K562 (cell line): ENCODE measurements around the gene NOL8. TPM values are rescaled to one million over a fixed set of nuclear protein-coding genes. Genes with fewer than 3 reads are reported as not detected.
A peak's percentile ranks its signal among the peaks of the same experiment; 100 is the strongest.

Experiments
- FIP1L1 ChIP-seq: fragments of 200-400 bp; formaldehyde crosslinking; IDR thresholded peaks from 2 replicates; pipeline ENCODE4 v1.6.1; 2018; ENCODE audit warnings: mild to moderate bottlenecking, low read depth, low read length; ENCODE audit not compliant: poor library complexity, severe bottlenecking
- KAT2B ChIP-seq: IDR thresholded peaks from one replicate; pipeline ENCODE4 v1.6.1; 2012; ENCODE audit warnings: low read depth, mild to moderate bottlenecking, control low read depth, inconsistent platforms, low read length, moderate library complexity
- MCM7 ChIP-seq, 2 experiments: fragments of 450-650 bp; IDR thresholded peaks; 2 replicates each; pipeline ENCODE4 v1.6.1; 2016 to 2018
- MTA1 ChIP-seq: fragments of 450-650 bp; IDR thresholded peaks from 2 replicates; pipeline ENCODE4 v1.6.1; 2017; ENCODE audit warnings: borderline replicate concordance
- MYBL2 ChIP-seq, 2 experiments: fragments of 450-650 bp in 1 of 2; sonication (generic) in 1 of 2; formaldehyde crosslinking in 1 of 2; IDR thresholded peaks; 2 replicates each; pipeline versions ENCODE4 v1.6.1 to v1.8.1; 2017 to 2022; ENCODE audit warnings: borderline replicate concordance in 1 of 2, inconsistent platforms in 1 of 2, low read depth in 1 of 2, mild to moderate bottlenecking in 1 of 2, missing genetic modification reagents in 1 of 2, moderate library complexity in 1 of 2
- NFIC ChIP-seq: fragments of 450-650 bp; IDR thresholded peaks from 2 replicates; pipeline ENCODE4 v1.6.1; 2017; ENCODE audit warnings: mild to moderate bottlenecking, inconsistent platforms
- PCBP1 ChIP-seq: fragments of 200-400 bp; formaldehyde crosslinking; IDR thresholded peaks from 2 replicates; pipeline ENCODE4 v1.6.1; 2018; ENCODE audit warnings: mild to moderate bottlenecking, low read depth, low read length; ENCODE audit not compliant: poor library complexity, severe bottlenecking
- PHB ChIP-seq: fragments of 250-450 bp; sonication (Bioruptor Pico); IDR thresholded peaks from 2 replicates; pipeline ENCODE4 v1.5.0; 2021
- PML ChIP-seq: IDR thresholded peaks from 2 replicates; pipeline ENCODE4 v1.6.1; 2012; ENCODE audit warnings: low read length, inconsistent platforms
- RAD51 ChIP-seq: fragments of 450-650 bp; IDR thresholded peaks from 2 replicates; pipeline ENCODE4 v1.7.1; 2016; ENCODE audit warnings: low read depth, mild to moderate bottlenecking, borderline replicate concordance
- RBM17 ChIP-seq: fragments of 200-400 bp; formaldehyde crosslinking; IDR thresholded peaks from 2 replicates; pipeline ENCODE4 v1.6.1; 2017; ENCODE audit warnings: low read depth, mild to moderate bottlenecking, low read length, borderline replicate concordance
- SMC3 ChIP-seq: conservative IDR thresholded peaks from 2 replicates; pipeline ENCODE4 v1.6.1; 2011; ENCODE audit warnings: low read depth, low read length, improper control_type of control experiment; ENCODE audit not compliant: insufficient read depth
- SPI1 ChIP-seq: IDR thresholded peaks from 2 replicates; pipeline ENCODE4 v1.6.1; 2011; ENCODE audit warnings: low read depth, low read length, control low read depth, borderline replicate concordance
- TCF7L2 ChIP-seq: fragments of 150-350 bp; IDR thresholded peaks from 2 replicates; pipeline ENCODE4 v1.6.1; 2016; ENCODE audit warnings: low read depth, mild to moderate bottlenecking, low read length, moderate library complexity
- ZNF217 ChIP-seq: sonication (generic); formaldehyde crosslinking; IDR thresholded peaks from 2 replicates; pipeline ENCODE4 v1.8.0; 2022; ENCODE audit warnings: mild to moderate bottlenecking, missing genetic modification reagents
- polyA plus RNA-seq, 8 experiments: library from polyadenylated mRNA; depleted of rRNA in 4 of 8; stranded (reverse) in 5 of 8; unstranded in 3 of 8; fragments of >200 nt; fragmentation: Nextera tagmentation in 2 of 8; fragmentation: Illumina TruSeq in 1 of 8; extraction: Ambion mirVana in 2 of 8; extraction: Trizol in 1 of 8; gene quantifications; 2 replicates each; pipeline versions ENCODE4 v1.2.1 to v1.2.3, GENCODE V29; 2011 to 2014; ENCODE audit warnings: inconsistent platforms in 1 of 8, missing spikeins in 1 of 8
- total RNA-seq, 7 experiments: library from RNA; depleted of rRNA in 6 of 7; stranded (reverse); fragments of >200 nt in 6 of 7; fragmentation: Illumina TruSeq in 2 of 7; extraction: Trizol in 2 of 7; gene quantifications; 2 replicates each; pipeline versions ENCODE4 v1.2.1 to v1.2.3, GENCODE V29; 2011 to 2021; ENCODE audit warnings: low replicate concordance in 1 of 7
- TF ChIP-seq, protein P1 (sequence below), 2 experiments: fragments of 450-650 bp in 1 of 2; IDR thresholded peaks; 2 replicates each; pipeline ENCODE4 v1.6.1; 2011 to 2017; ENCODE audit warnings: low read depth in 2 of 2, antibody characterized with exemption in 1 of 2, borderline replicate concordance in 1 of 2, low read length in 1 of 2, mild to moderate bottlenecking in 1 of 2, mixed read lengths in 1 of 2; ENCODE audit not compliant: control insufficient read depth in 1 of 2
- TF ChIP-seq, protein P2 (sequence below): fragments of 450-650 bp; IDR thresholded peaks from 2 replicates; pipeline ENCODE4 v1.6.1; 2016; ENCODE audit warnings: low read depth, mild to moderate bottlenecking, moderate library complexity
- TF ChIP-seq, protein P3 (sequence below), 3 experiments: IDR thresholded peaks in 2 of 3; conservative IDR thresholded peaks in 1 of 3; 2 replicates each; pipeline ENCODE4 v1.5.1; 2011 to 2012; ENCODE audit warnings: low read length in 3 of 3, mild to moderate bottlenecking in 3 of 3, control low read depth in 2 of 3, improper control_type of control experiment in 1 of 3, inconsistent platforms in 1 of 3, low read depth in 1 of 3, mixed read lengths in 1 of 3, moderate library complexity in 1 of 3; ENCODE audit not compliant: insufficient read depth in 2 of 3
- TF ChIP-seq, protein P4 (sequence below): fragments of 250-450 bp; sonication (Bioruptor Pico); IDR thresholded peaks from 2 replicates; pipeline ENCODE4 v1.9.0; 2021; ENCODE audit warnings: mild to moderate bottlenecking, inconsistent platforms

The NOL8 gene
- total and polyA plus RNA-seq, 9 of the 15 experiments (the other 6 are each of a cell fraction or from before 2014, with no cell fraction given): 51.3 to 91.5 (median 58.7) TPM

DNA sequence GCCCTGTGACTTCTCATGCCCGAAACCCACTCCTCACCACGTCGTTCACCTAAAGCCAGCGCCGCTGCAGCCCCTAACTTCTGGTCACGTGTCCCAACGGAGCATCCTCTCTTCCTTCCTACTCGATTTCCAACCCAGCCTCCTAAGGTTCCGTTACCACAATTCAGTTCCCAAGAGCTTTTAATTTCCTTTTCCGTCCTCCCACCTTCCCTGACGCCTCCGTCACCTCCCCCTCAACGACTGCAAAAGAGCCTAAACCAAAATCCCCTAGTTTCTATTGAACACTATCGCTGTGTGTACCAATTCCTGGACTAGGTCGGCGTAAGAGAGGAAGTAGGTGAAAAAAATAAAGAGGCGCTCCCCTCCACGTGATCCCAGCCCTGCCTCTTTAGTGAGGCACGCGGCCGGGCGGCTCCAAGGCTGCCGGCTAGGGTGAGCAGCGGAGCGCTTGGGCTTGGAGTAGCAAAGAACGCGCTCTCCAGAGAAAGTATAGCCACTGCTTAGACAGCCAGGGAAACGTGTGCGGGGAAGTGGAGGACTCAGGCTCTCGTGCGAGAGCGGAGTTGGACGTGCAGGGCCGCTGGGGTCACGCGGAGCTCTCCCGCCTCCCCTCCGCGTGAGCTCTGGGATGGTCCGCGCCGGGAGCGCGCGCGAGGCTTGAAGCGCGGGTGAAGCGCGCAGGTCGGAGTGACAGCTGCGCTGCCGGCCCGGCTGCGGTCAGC is at the start of gene NOL8, which contains the start of gene CENPP (continued):
- TF ChIP-seq, protein P1, sequence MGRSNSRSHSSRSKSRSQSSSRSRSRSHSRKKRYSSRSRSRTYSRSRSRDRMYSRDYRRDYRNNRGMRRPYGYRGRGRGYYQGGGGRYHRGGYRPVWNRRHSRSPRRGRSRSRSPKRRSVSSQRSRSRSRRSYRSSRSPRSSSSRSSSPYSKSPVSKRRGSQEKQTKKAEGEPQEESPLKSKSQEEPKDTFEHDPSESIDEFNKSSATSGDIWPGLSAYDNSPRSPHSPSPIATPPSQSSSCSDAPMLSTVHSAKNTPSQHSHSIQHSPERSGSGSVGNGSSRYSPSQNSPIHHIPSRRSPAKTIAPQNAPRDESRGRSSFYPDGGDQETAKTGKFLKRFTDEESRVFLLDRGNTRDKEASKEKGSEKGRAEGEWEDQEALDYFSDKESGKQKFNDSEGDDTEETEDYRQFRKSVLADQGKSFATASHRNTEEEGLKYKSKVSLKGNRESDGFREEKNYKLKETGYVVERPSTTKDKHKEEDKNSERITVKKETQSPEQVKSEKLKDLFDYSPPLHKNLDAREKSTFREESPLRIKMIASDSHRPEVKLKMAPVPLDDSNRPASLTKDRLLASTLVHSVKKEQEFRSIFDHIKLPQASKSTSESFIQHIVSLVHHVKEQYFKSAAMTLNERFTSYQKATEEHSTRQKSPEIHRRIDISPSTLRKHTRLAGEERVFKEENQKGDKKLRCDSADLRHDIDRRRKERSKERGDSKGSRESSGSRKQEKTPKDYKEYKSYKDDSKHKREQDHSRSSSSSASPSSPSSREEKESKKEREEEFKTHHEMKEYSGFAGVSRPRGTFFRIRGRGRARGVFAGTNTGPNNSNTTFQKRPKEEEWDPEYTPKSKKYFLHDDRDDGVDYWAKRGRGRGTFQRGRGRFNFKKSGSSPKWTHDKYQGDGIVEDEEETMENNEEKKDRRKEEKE (IDR thresholded peaks at IDR 0.05; ENCODE audit: borderline replicate concordance in 1 of 2, control insufficient read depth in 1 of 2, low read depth in 2 of 2, low read length in 1 of 2): peak; percentile 87 to 98
- TF ChIP-seq RBM17 (no peak), SMC3 (0 out of 2 replicates have a peak, but pooled peaks have one; percentile 5), PHB (CRISPR knock-in tag) (no peak), SPI1 (peak; percentile 91), NFIC (peak; percentile 50; the same call in 1 of the 2 replicates), TCF7L2 (peak; percentile 91), MCM7 (IDR thresholded peaks at IDR 0.05) (peak in 1 of 2 experiments; percentile 22; a peak in 1 of 4 replicates), KAT2B (no peak), MYBL2 (IDR thresholded peaks at IDR 0.05; ENCODE audit: low read depth) (0 out of 2 replicates have a peak, but pooled peaks have one; percentile 40), MYBL2 (CRISPR knock-in tag; IDR thresholded peaks at IDR 0.05; ENCODE audit: borderline replicate concordance) (no peak), FIP1L1 (peak; percentile 74), PML (peak; percentile 56), MTA1 (0 out of 2 replicates have a peak, but pooled peaks have one; percentile 57), ZNF217 (CRISPR knock-in tag) (no peak), RAD51 (peak; percentile 98), PCBP1 (no peak)
- TF ChIP-seq, protein P2, sequence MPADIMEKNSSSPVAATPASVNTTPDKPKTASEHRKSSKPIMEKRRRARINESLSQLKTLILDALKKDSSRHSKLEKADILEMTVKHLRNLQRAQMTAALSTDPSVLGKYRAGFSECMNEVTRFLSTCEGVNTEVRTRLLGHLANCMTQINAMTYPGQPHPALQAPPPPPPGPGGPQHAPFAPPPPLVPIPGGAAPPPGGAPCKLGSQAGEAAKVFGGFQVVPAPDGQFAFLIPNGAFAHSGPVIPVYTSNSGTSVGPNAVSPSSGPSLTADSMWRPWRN: peak; percentile 98
- TF ChIP-seq, protein P3, sequence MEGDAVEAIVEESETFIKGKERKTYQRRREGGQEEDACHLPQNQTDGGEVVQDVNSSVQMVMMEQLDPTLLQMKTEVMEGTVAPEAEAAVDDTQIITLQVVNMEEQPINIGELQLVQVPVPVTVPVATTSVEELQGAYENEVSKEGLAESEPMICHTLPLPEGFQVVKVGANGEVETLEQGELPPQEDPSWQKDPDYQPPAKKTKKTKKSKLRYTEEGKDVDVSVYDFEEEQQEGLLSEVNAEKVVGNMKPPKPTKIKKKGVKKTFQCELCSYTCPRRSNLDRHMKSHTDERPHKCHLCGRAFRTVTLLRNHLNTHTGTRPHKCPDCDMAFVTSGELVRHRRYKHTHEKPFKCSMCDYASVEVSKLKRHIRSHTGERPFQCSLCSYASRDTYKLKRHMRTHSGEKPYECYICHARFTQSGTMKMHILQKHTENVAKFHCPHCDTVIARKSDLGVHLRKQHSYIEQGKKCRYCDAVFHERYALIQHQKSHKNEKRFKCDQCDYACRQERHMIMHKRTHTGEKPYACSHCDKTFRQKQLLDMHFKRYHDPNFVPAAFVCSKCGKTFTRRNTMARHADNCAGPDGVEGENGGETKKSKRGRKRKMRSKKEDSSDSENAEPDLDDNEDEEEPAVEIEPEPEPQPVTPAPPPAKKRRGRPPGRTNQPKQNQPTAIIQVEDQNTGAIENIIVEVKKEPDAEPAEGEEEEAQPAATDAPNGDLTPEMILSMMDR (IDR thresholded peaks at IDR 0.05 in 2 of 3, conservative IDR thresholded peaks at IDR 0.05 in 1 of 3; ENCODE audit: insufficient read depth in 2 of 3, low read depth in 1 of 3, low read length in 3 of 3): no peak
- TF ChIP-seq, protein P4, sequence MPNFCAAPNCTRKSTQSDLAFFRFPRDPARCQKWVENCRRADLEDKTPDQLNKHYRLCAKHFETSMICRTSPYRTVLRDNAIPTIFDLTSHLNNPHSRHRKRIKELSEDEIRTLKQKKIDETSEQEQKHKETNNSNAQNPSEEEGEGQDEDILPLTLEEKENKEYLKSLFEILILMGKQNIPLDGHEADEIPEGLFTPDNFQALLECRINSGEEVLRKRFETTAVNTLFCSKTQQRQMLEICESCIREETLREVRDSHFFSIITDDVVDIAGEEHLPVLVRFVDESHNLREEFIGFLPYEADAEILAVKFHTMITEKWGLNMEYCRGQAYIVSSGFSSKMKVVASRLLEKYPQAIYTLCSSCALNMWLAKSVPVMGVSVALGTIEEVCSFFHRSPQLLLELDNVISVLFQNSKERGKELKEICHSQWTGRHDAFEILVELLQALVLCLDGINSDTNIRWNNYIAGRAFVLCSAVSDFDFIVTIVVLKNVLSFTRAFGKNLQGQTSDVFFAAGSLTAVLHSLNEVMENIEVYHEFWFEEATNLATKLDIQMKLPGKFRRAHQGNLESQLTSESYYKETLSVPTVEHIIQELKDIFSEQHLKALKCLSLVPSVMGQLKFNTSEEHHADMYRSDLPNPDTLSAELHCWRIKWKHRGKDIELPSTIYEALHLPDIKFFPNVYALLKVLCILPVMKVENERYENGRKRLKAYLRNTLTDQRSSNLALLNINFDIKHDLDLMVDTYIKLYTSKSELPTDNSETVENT: peak; percentile 46; the same call in 1 of the 2 replicates
